HG03108 (cell line): ENCODE measurements around the gene NEUROD6.
A peak's percentile ranks its signal among the peaks of the same experiment; 100 is the strongest.

Experiments
- ATAC-seq: cut with Tn5 transposase; IDR thresholded peaks from one replicate; pipeline ENCODE4 v1.9.1; 2021; ENCODE audit warnings: moderate library complexity; ENCODE audit not compliant: unreplicated experiment

NEUROD6 gene

DNA sequence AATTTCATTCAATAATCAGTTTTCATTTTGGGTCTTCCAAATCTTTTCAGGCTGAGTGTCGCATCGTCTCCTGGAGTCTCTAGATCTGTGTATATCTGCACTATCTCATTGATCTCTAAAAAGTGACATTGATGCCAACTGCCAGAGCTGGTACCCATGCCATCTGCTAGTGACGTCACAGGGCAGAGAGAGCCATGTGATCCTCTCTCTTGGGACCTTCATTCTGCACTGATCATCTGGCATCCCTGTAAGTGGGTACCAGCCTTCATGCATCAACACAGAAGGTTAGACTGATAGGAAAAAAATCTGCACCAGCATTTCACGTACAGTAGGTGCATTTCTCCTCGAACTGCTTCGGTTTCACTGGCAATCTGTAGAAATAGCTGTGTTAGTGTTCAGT, at the start of gene NEUROD6:
TSS of gene NEUROD6 (minus strand) at position 124 of the 400 bp plus-strand sequence. CDS start 1,458 bp downstream, outside the sequence.
- ATAC-seq, result no peak

DNA sequence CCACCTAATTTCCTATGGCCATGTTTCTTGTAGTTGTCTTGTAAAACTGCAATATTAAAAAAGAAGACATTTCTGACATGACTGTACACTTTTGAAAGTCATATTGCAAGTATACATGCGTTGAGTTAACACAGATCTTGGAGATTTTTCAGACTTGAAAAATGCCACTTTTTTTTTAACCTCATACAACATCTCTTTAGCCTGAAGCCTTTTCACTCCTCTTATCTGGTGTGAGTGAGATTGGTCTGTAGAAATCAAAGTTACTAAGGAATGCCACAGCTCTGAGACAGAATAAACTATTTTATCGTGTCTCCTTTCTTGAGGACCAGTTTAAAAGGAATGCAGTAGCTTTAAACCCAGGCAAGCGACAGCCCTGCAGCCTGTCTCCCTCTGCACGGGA, 43.9 kb upstream of the NEUROD6 start:
- ATAC-seq, result no peak

DNA sequence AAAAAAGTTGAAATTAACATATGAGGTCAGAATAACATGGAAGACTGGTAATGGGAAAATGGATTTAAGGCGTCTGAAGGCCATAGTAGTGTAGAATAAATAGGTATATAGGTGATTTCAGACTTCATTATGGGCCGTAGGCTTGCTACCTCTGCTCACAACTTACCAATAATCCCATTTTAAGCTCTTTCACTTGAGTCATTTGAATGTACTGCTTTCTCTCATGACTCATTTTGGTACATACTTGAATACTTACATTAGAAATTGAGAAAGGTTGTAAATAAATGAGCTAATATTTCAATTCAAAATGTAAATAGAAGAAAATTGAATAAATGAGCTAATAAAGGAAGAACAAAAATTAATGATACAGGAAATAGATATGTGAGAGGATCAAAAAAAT, 42.2 kb upstream of the NEUROD6 start:
- no peak for ATAC-seq

DNA sequence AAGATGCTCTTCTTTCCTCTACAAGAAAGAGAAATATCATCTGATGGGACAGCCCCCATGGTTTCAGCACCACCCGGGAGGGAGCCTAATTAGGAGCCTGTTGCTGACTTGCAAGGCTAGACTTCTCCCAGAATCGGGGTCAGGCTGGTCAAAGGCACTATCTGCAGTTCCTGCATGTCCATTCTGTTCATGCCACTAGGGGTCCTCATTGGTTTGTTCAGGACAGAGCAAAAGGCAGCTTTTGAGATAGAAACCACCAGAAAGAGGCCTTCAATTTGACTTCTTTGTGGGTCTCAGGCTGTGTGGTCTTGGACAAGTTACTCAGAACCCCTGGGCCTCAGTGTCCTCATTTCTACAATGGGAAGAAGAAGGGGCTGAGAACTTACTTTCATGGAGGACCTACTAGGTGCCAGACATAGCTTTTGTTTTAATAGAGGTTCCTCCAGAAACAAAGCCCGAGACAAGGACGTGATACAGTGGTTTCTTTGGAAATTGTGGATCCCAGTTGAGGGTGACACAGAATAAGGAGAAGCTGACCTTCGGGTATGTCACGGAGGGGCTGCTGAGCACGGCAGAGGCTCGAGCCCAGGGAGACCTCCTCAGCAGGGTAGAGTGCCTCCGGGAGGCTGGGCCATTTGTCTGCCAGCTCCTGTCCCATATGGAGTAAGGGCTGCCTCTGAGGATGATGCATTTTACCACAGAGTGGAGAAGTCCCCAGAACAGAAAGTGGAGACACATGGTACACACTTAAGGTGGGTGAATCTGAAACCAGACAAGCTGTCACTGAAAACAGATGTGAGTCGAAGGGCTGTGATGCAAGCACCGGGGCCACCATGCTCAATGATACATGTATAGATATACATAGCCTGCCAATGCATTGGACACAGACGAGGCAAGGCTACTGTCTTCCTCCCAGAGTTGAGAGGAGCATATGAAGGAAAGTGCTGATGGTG, 33.1 kb upstream of the NEUROD6 start:
- ATAC-seq, result peak; percentile 83

DNA sequence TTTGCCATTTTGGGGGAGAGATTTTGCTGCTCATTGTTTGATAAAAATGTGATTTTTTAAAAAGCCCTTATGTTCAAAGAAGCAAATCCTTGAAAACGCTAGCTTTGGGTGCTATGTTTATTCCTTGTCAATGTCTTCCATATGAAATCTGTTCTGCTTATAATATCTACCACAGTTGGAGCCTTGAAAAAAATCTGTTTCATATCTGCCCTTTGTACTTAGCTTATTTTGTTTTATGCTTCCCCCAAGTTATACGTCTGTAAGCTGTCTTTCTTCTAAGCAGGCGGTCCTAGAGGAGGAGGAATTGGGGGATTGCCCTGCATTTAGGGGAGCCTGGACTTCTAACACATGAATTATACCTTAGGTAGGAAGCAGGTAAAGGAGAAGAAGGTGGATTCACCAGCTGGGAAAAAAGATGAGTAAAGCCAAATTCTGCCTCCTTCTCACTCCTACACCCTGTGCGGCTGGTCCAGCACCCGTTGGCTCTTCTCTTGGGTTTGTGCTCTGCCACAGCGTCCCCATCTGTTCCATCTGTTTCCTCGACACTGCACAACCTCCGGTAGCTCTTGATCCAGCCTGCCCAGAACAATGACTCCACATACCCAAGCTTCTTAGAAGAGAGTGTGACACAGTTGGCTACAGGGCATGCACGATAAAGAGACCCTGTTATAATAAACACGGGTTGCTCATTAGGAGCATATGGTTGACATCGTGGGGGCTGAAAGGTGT, 31.9 kb upstream of the NEUROD6 start:
- no peak for ATAC-seq

DNA sequence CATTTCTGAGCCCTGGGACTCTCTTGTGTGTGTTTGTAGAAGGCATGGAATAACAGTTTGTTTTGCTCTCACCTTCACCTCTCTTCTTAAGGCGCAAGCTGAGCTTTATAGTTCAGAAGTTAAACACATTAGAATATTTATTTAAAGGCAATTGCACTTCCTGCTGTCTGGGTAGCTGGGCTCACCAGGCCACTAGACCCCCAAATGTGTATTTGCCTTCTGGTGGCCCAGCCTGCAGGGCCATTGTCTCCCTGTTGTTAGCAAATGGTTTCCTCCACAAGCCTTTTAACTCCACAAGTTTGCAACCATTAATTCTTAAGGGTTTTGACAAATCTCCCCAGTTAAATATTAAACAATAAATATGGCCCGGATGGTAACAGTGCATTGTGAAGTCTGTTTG, 31.1 kb upstream of the NEUROD6 start:
- ATAC-seq, result no peak

DNA sequence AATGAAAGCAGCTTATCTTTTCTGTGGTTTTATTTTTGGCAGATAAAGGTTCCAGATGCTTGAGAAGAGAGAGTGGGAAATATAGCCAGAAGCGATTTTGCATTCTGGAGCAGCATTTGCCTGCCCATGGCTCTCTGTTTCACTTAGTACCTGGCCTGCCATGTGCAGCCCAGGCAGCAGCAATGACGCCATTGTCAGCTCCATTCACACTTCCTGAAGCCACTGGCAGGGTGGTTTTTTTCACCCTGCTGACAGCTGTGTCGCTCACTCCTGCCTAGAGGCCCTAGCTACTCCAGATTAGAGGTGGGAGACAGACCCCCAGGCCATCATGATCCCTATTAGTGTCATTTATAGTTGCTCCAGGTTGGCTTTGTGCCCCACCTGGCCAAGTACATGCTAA, 30.1 kb upstream of the NEUROD6 start:
- no peak for ATAC-seq

DNA sequence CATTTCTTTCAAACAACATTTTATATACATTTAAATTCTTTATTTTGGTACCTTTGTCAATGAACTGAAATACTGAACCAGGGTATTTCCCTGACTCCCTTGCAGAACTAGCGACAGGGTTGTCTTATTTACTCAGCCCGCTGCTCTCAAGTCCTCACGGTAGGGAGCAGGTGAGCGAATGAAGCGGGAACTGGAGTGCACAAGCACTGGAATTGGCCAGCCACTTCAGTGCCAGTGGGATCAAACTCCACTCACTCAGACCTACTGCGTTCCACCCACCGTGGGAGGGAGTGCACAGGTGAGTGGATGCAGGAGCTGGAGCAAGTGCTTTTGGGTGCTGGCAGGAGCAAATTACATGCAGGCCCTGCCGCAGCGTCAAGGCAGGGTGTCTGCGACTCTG, 28.1 kb upstream of the NEUROD6 start:
- ATAC-seq, result no peak

DNA sequence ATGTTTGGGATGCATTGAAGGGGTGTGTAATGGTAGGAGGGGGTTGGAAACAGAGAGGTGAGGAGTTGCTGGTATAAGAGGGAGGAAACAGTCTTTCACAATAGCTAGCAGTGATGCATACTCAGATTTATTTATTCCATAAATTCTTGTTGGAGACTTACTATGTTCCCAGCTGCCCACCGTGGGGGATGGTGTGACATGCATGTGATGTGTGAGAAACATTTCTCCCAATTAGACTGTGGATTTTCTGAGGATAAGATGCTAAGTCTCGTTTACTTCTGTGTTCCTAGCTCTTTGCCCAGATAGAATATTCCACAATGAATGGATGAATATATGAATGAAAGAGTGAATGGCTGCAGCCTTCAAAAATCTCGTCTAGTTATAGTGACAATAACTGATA, 23.0 kb upstream of the NEUROD6 start:
- ATAC-seq, result no peak

DNA sequence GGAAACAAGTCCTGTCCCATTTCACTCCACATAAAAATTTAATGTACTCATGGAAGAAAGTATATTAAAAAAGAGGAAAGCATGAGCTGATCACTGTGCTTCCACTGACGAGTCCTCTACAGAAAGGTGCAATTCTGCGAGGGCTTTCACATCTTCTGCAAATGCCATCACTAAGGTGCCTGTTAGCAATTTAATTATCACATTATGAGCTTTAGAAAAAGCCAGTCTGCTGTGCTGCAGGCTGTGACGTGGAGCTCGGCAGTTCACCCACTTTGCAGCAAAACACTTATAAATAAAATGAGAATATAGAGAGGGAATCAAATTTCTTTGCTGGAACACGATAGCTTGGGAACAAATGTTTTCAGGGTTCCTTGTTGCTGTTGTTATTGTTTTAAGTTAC, 22.5 kb upstream of the NEUROD6 start:
- ATAC-seq, result no peak

DNA sequence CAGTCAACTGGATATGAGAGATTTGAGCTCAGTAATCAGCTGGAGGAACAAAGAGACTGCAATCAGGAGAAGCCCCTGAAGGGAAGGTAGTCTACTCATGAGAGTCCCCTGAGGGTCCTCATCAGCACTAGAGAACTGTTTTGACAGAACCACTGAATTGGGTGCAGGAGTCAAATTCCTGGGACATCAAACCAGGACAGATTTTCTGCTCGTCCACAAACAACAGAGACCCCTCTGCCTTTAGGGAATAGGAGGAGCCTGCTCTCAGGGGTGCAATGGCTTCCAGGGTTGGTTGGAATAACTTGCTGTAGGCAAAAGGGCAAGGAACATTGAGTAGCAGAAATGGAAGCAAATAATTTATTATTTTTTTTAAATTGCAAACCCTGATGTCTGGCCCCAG, 21.9 kb upstream of the NEUROD6 start:
- no peak for ATAC-seq

DNA sequence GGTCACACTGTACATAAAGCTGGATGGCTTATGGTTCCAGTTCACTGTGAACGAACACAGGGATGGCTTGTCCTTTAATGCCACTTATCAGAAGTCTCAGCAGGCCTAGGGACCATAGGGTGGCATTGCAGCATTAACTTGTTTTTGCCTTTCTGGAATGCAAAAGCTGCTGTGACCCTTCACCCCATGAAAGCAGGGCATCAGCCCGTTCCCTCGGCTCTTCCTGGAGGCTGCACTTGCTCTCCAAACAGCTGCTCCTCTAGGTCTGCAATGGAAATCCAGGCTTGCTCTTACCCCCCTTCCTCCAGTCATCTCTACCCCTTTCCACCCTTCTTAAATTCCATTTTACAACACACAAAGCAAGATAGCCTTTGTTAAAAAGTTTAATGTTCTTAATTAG, 17.9 kb upstream of the NEUROD6 start:
- no peak for ATAC-seq

DNA sequence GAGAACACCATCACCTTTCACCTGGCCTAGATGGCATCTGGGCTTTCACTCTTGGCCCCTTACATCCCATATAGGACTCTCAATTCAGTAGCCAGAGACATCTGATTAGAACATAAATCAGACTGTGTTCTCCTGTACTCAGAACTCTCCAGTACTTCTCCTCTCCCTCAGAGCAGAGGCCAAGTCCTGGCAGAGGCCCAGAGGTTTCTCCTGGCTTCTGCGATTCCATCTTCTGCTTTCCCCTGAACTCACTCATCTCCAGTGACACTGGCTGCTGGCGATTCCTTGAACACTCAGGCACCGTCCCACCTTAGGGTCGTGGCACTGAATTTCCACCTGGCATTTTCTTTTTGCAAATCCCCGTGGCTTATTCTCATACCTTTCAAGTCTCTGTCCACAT, 4.9 kb upstream of the NEUROD6 start:
- no peak for ATAC-seq

DNA sequence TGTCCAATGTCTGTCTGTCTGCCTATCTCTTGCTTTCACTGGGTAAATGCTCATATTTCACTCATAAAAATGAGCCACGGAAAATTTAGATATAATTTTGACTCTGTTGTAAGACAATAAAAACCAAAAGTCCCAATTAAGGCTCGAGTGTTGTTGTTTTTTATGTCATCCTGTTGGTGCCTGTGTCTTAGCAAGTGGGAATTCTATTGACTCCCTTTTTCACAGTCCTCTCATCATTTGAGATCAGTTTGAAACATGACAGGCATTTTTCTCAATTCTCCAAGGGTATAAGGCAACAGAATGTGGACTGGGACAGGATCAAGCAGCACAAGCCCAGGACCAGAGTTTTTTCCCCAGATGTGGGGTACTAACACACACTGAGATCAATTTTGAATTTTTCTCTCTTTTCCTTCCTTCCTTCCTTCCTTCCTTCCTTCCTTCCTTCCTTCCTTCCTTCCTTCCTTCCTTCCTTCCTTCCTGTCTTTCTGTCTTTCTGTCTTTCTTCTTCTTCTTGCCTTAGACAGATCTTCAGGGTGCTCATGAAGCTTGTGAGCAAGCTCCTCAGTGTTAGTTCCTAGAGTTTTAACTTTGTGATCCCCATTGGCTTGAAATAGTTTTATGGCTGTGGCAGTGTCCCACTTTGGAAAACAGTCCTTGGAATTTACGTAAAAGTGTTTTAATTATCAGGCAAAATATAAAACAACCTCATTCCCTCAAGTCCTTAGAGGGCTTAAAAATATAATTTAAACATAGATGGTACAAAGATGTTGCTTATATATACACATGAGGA, 3.2 kb upstream of the NEUROD6 start:
- ATAC-seq, result no peak

DNA sequence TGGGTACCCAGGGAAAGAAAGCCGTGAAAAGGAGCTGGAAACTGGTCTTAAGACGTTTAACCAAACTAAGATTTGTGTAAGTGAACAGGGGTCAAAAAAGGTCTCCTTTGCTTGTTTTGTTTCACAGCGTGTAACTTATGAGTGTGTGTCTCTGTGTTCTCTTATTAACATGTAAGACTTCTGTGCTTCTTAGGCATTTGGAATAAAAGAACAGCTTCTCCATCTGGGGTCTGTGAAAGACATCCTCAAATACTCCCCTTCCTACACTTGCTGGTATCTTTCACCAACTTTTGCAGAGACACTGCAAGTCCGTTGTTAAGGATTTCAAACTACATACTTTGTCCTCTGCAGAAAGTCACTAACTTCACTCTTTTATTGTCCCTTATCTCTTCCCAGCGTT, 615 bp upstream of the NEUROD6 start:
- no peak for ATAC-seq

DNA sequence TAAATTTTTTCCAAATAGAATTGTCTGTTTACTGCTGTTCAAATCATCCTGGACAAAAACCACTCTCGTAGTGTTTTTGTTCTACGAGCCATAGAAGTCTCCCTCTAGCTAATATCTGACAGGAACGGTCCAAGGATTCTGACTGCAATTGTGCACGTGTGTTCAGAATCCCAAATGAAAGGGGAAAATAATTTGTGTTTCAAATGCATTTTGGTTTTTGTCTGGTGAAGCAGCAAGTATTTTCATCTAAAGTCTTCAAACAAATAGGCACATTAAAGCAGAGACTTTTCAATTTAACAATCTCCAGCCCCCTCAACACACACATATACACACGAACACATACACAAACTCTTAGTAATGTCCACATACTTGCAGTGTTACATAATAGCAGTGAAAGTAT, 475 bp downstream of the NEUROD6 start:
- no peak for ATAC-seq

DNA sequence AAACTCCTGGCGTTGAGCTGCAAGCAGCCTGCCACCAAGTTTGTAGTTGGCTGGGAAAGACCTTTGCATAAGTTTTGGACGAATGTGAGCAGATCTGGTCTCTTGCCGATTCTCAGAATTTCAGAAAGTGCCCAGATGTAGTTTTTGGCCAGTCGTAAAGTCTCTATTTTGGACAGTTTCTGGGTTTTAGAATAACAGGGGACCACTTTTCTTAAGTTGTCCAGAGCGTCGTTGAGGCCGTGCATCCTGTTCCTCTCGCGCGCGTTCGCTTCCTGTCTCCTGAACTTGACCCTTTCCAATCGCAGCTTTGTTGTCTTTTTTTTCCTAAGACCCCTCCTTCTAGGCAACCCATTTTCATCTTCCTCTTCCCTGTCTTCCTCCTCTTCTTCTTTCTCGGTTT, 1.8 kb downstream of the NEUROD6 start:
- ATAC-seq, result no peak

DNA sequence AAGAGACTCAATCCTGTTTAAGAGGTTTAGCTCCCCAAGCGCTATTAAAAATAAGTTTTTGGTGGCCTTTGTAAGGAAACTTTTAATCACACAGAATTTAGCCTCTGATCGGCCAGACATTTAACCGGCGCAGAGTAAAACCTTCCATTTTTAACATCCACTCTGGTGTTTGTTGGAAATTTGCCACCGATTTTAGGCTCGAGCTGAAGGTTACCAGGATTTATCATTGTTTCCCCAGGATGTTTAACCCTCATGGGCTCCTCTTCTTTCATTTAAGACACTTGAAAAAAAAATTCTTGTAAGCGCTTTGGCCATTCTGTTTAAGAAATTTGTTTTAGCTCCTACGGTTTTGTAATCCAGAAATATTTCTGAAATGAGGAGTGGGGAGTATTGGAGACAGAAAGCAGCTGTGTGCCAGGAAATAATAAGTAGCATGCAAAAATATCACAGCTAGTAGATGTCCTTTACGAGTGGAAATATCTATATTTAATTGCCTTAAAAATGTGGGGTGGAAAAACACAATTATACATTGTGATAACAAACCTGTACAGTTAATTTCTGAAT, 3.4 kb downstream of the NEUROD6 start:
- ATAC-seq, result no peak

DNA sequence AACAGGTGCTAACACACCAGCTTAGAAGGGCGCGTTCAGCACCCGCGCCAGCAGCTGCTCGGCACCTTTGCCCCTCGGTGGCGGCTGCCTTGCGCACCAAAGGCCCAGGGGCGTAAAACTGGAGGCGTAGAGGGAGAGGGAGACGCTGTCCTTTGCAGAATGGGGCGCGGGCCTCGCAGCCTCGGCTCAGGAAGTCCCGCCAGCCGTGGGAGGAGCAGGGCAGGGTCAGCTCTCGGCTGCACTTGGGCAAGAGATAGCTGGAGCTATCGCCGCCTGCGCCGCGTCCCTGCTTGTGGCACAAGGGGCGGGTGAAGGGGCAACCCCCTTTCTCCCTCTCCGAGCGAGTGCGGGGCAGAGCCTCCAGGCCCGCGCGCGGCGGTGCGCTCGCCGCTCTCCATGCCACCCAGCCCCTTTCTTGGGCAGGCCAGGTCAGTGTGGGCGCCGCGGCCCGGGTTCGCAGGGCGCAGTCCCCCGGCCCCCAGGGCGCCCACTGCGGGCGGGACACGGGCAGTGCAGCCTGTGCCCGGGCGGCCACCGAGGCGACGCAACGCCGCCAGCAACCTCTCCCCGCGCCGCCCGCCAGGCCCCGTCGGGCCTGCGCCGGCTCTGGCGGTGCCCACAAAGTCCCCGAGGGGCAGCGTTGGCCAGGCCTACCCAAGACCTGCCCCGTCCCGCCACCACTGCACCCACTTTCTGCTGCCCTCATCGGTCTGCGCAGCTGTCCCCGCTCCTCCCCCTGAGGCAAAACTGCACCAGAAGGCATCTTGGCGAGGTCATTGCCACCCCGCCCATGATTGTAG, 4.1 kb downstream of the NEUROD6 start:
- ATAC-seq, result no peak

DNA sequence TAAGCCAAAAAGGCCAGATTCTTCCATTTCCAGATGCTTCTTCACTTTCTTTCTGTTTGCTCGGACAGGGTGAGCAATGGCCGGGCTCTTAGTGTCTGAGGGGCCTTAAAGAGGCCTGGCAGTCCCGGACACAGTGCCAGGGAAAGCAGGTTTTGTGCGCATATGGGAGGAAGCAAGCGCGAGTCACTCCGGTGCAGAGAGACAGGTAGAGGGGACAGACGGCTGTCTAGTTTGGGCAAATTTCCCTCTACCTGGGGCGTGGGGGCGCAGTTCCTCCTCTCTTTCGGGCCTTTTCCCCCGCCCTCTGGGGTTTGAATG, 4.7 kb downstream of the NEUROD6 start:
- ATAC-seq, result no peak
